IMR-90 (cell line): ENCODE results near the gene MAML2. TPM values are rescaled to one million over a fixed set of nuclear protein-coding genes. Genes with fewer than 3 reads are reported as not detected.

Experiments
- ATAC-seq: fragments of 200-7000 bp; cut with Tn5 transposase; 2 replicates; pipeline ENCODE4 v1.9.1; 2020; ENCODE audit warnings: low read depth, mild to moderate bottlenecking, moderate library complexity
- BruUV-seq: library from RNA; stranded (reverse); fragments of 400-500 nt; replicated peaks from 2 replicates; lab custom pipeline; 2021; lab: Mats Ljungman, UMichigan
- CTCF ChIA-PET: fragments of 300-600 bp; formaldehyde crosslinking; extraction: SDS; loops from one replicate; lab custom pipeline; 2021; ENCODE audit warnings: antibody characterized with exemption; lab: Yijun Ruan, JAX
- POLR2A ChIA-PET: fragments of 300-600 bp; sonication (Branson Sonifier 250); formaldehyde crosslinking; loops from one replicate; lab custom pipeline; 2022; ENCODE audit warnings: antibody characterized with exemption; ENCODE audit not compliant: unreplicated experiment; lab: Charles Lee
- DNase-seq: peaks from one replicate; pipeline ENCODE4 v3.0.0; 2013
- H2AFZ ChIP-seq: replicated peaks from 2 replicates; pipeline ENCODE3; 2013; ENCODE audit warnings: low read length, mild to moderate bottlenecking; ENCODE audit not compliant: poor library complexity
- H2AK5ac ChIP-seq: 2 replicates; pipeline ENCODE4 v1.6.1; 2013; ENCODE audit warnings: low read depth, low read length, inconsistent platforms
- H2AK9ac ChIP-seq: replicated peaks from 2 replicates; pipeline ENCODE3; 2013; ENCODE audit warnings: mild to moderate bottlenecking, low read depth, low read length, moderate library complexity; ENCODE audit not compliant: poor library complexity
- H2BK120ac ChIP-seq: 2 replicates; pipeline ENCODE4 v1.6.1; 2013; ENCODE audit warnings: low read depth, low read length, inconsistent platforms
- H2BK15ac ChIP-seq: 3 replicates; pipeline ENCODE4 v1.6.1; 2013; ENCODE audit warnings: low read depth, low read length, inconsistent platforms
- H2BK20ac ChIP-seq: 2 replicates; pipeline ENCODE4 v1.6.1; 2013; ENCODE audit warnings: low read depth, mild to moderate bottlenecking, inconsistent platforms, low read length, moderate library complexity
- H2BK5ac ChIP-seq: 2 replicates; pipeline ENCODE4 v1.6.1; 2013; ENCODE audit warnings: mild to moderate bottlenecking, low read depth, low read length, inconsistent platforms; ENCODE audit not compliant: poor library complexity, severe bottlenecking
- H3K14ac ChIP-seq: replicated peaks from 2 replicates; pipeline ENCODE4 v1.6.1; 2013; ENCODE audit warnings: low read depth, low read length, inconsistent platforms
- H3K18ac ChIP-seq: 2 replicates; pipeline ENCODE4 v1.6.1; 2013; ENCODE audit warnings: low read depth, low read length, control low read depth
- H3K23ac ChIP-seq: 2 replicates; pipeline ENCODE4 v1.6.1; 2013; ENCODE audit warnings: low read depth, low read length, inconsistent platforms
- H3K27ac ChIP-seq: 2 replicates; pipeline ENCODE4 v1.5.1; 2013; ENCODE audit warnings: mild to moderate bottlenecking, control low read depth, low read length; ENCODE audit not compliant: insufficient read depth
- H3K27me3 ChIP-seq: 2 replicates; pipeline ENCODE4 v1.6.1; 2013; ENCODE audit warnings: low read length; ENCODE audit not compliant: control insufficient read depth, insufficient read depth
- H3K36me3 ChIP-seq: 2 replicates; pipeline ENCODE4 v1.6.1; 2013; ENCODE audit warnings: low read length, mixed read lengths; ENCODE audit not compliant: control insufficient read depth, insufficient read depth
- H3K4ac ChIP-seq: 2 replicates; pipeline ENCODE4 v1.6.1; 2013; ENCODE audit warnings: low read depth, low read length, inconsistent platforms
- H3K4me1 ChIP-seq: 2 replicates; pipeline ENCODE4 v1.6.1; 2013; ENCODE audit warnings: low read length, mixed read lengths; ENCODE audit not compliant: control insufficient read depth, insufficient read depth
- H3K4me2 ChIP-seq: 2 replicates; pipeline ENCODE4 v1.6.1; 2013; ENCODE audit warnings: low read depth, mild to moderate bottlenecking, control low read depth, low read length, moderate library complexity
- H3K4me3 ChIP-seq: 2 replicates; pipeline ENCODE4 v1.5.1; 2013; ENCODE audit warnings: low read depth, mild to moderate bottlenecking, control low read depth, low read length, moderate library complexity; ENCODE audit not compliant: insufficient read depth
- H3K56ac ChIP-seq: 2 replicates; pipeline ENCODE4 v1.6.1; 2013; ENCODE audit warnings: low read length, inconsistent platforms; ENCODE audit not compliant: insufficient read depth; ENCODE audit errors: extremely low read depth
- H3K79me1 ChIP-seq, 2 experiments: 2 replicates each; pipeline ENCODE4 v1.6.1; 2013; ENCODE audit warnings: low read length in 2 of 2, inconsistent platforms in 1 of 2, low read depth in 1 of 2
- H3K9ac ChIP-seq: 2 replicates; pipeline ENCODE4 v1.6.1; 2013; ENCODE audit warnings: low read depth, low read length, control low read depth
- H3K9me1 ChIP-seq: 2 replicates; pipeline ENCODE4 v1.6.1; 2013; ENCODE audit warnings: low read length, inconsistent platforms; ENCODE audit not compliant: insufficient read depth
- H3K9me3 ChIP-seq: 2 replicates; pipeline ENCODE4 v1.6.1; 2013; ENCODE audit warnings: low read length; ENCODE audit not compliant: control insufficient read depth, insufficient read depth
- H4K20me1 ChIP-seq: 2 replicates; pipeline ENCODE4 v1.6.1; 2013; ENCODE audit warnings: low read length, inconsistent platforms; ENCODE audit not compliant: insufficient read depth
- H4K5ac ChIP-seq: 2 replicates; pipeline ENCODE4 v1.6.1; 2013; ENCODE audit warnings: mild to moderate bottlenecking, low read depth, low read length, control low read depth
- H4K8ac ChIP-seq, 2 experiments: 2 replicates each; pipeline ENCODE4 v1.6.1; 2013; ENCODE audit warnings: low read depth in 2 of 2, low read length in 2 of 2, control low read depth in 1 of 2, inconsistent platforms in 1 of 2
- H4K91ac ChIP-seq: 2 replicates; pipeline ENCODE4 v1.6.1; 2013; ENCODE audit warnings: low read depth, low read length, inconsistent platforms; ENCODE audit not compliant: insufficient read depth
- BHLHE40 ChIP-seq: fragments of 150-350 bp; IDR thresholded peaks from 2 replicates; pipeline ENCODE4 v1.6.1; 2016; ENCODE audit warnings: mild to moderate bottlenecking, low read depth, low read length
- CEBPB ChIP-seq: IDR thresholded peaks from 2 replicates; pipeline ENCODE4 v1.6.1; 2012; ENCODE audit warnings: low read depth, low read length, improper control_type of control experiment
- CHD1 ChIP-seq: IDR thresholded peaks from 2 replicates; pipeline ENCODE4 v1.6.1; 2012; ENCODE audit warnings: low read depth, low read length, improper control_type of control experiment
- FOS ChIP-seq: fragments of 150-350 bp; IDR thresholded peaks from 2 replicates; pipeline ENCODE4 v1.6.1; 2016; ENCODE audit warnings: low read depth, low read length
- MAFK ChIP-seq: IDR thresholded peaks from 2 replicates; pipeline ENCODE4 v1.6.1; 2012; ENCODE audit warnings: low read depth, low read length, improper control_type of control experiment
- MAZ ChIP-seq: IDR thresholded peaks from 2 replicates; pipeline ENCODE4 v1.6.1; 2012; ENCODE audit warnings: low read depth, mild to moderate bottlenecking, low read length, improper control_type of control experiment, moderate library complexity, borderline replicate concordance
- MXI1 ChIP-seq: IDR thresholded peaks from 2 replicates; pipeline ENCODE4 v1.6.1; 2012; ENCODE audit warnings: low read depth, mild to moderate bottlenecking, low read length, moderate library complexity, borderline replicate concordance
- NFE2L2 ChIP-seq: fragments of 150-350 bp; IDR thresholded peaks from 2 replicates; pipeline ENCODE4 v1.6.1; 2016; ENCODE audit warnings: low read depth, mild to moderate bottlenecking, low read length
- POLR2A ChIP-seq: IDR thresholded peaks from 2 replicates; pipeline ENCODE4 v1.6.1; 2012; ENCODE audit warnings: mild to moderate bottlenecking, low read depth, low read length
- RAD21 ChIP-seq: IDR thresholded peaks from 2 replicates; pipeline ENCODE4 v1.6.1; 2012; ENCODE audit warnings: low read length, improper control_type of control experiment
- RCOR1 ChIP-seq: IDR thresholded peaks from 2 replicates; pipeline ENCODE4 v1.6.1; 2012; ENCODE audit warnings: mild to moderate bottlenecking, low read length, improper control_type of control experiment; ENCODE audit not compliant: insufficient replicate concordance
- RFX5 ChIP-seq: IDR thresholded peaks from 2 replicates; pipeline ENCODE4 v1.8.0; 2012; ENCODE audit warnings: low read depth, mild to moderate bottlenecking, low read length, moderate library complexity
- SMC3 ChIP-seq: fragments of 150-350 bp; IDR thresholded peaks from 2 replicates; pipeline ENCODE4 v1.6.1; 2016; ENCODE audit warnings: low read depth, mild to moderate bottlenecking, antibody characterized with exemption, low read length, moderate library complexity
- WGBS, 2 experiments: methylation state at CpG; one replicate each; pipeline versions ENCODE4 v1.1.5 to v1.1.7; 2013; ENCODE audit warnings: missing lambda C conversion rate in 2 of 2; ENCODE audit not compliant: insufficient read length in 1 of 2; ENCODE audit errors: extremely low coverage in 2 of 2; 5-methylcytosine and 5-hydroxymethylcytosine counted together
- dilution Hi-C: fragments of 300-500 bp; cut with HindIII; formaldehyde crosslinking; loops from one replicate; pipeline ENCODE4 v1.14.3; 2018; ENCODE audit warnings: low sequenced_read_pairs; ENCODE audit not compliant: unreplicated experiment
- in situ Hi-C: fragments of 300-500 bp; cut with MboI; formaldehyde crosslinking; loops from 3 replicates; pipeline ENCODE4 v1.14.3; 2019; ENCODE audit warnings: low sequenced_read_pairs, inconsistent platforms, mixed read lengths
- intact Hi-C: fragments of 100-400 bp; cut with micrococcal nuclease; formaldehyde crosslinking; loops from 2 replicates; pipeline ENCODE4 v1.10.0; 2022
- polyA plus RNA-seq, 3 experiments: library from polyadenylated mRNA; depleted of rRNA; stranded (reverse); fragments of >200 nt; gene quantifications; 2 replicates each; pipeline ENCODE4 v1.2.3, GENCODE V29; 2012; ENCODE audit warnings: low replicate concordance in 1 of 3
- total RNA-seq: library from RNA; depleted of rRNA; stranded (reverse); fragments of >200 nt; gene quantifications from 2 replicates; pipeline ENCODE4 v1.2.3, GENCODE V29; 2012
- TF ChIP-seq, protein P1 (sequence below): conservative IDR thresholded peaks from 2 replicates; pipeline ENCODE4 v1.5.1; 2012; ENCODE audit warnings: mild to moderate bottlenecking, low read depth, low read length, improper control_type of control experiment
- TF ChIP-seq, protein P2 (sequence below): fragments of 150-350 bp; IDR thresholded peaks from 2 replicates; pipeline ENCODE4 v1.6.1; 2016; ENCODE audit warnings: low read depth, mild to moderate bottlenecking, low read length, moderate library complexity, borderline replicate concordance
- TF ChIP-seq, protein P3 (sequence below): fragments of 150-350 bp; IDR thresholded peaks from 2 replicates; pipeline ENCODE4 v1.6.1; 2017; ENCODE audit warnings: mild to moderate bottlenecking, antibody characterized with exemption, low read length, low read depth

The MAML2 gene
- total and polyA plus RNA-seq, 2 of the 4 experiments (the other 2 are of a cell fraction) = 15.0 to 19.5 TPM

GRCh38 chr11:96276836-96277235 lies 66.2 kb downstream of the MAML2 start:
- H3K23ac ChIP-seq = no peak overlapping the region
- no peak overlapping the region for H2BK5ac ChIP-seq
- H3K14ac ChIP-seq = no peak overlapping the region
- no CpG with 5 or more reads among the region's 5 CpGs for WGBS, 2 experiments
- H3K9me3 ChIP-seq = no peaks in the 10 kb centered on the region
- H2AK9ac ChIP-seq = no peak overlapping the region
- H3K4me1 ChIP-seq = peaks cover 17% of the 10 kb centered on the region
- no peak overlapping the region for H3K18ac ChIP-seq
- no peak for DNase-seq
- POLR2A ChIA-PET = interaction anchor here (0.6 kb wide), 2 partner anchors 62 to 187 kb away, joined by 6 read pairs; no protein-coding TSS in a partner anchor
- no peak overlapping the region for H3K56ac ChIP-seq
- H3K4me3 ChIP-seq = no peak overlapping the region
- H3K4ac ChIP-seq = no peak overlapping the region
- H4K8ac ChIP-seq = no peak overlapping the region
- H3K27me3 ChIP-seq = no peaks in the 10 kb centered on the region
- H3K27ac ChIP-seq = no peak overlapping the region
- no peak overlapping the region for H4K5ac ChIP-seq
- in situ Hi-C loops = no loop called here
- H2BK120ac ChIP-seq = no peak overlapping the region
- H2BK20ac ChIP-seq = no peak overlapping the region
- H4K91ac ChIP-seq = no peak overlapping the region
- intact Hi-C loops = no loop called here
- TF ChIP-seq FOS = no peak
- TF ChIP-seq, protein P1, sequence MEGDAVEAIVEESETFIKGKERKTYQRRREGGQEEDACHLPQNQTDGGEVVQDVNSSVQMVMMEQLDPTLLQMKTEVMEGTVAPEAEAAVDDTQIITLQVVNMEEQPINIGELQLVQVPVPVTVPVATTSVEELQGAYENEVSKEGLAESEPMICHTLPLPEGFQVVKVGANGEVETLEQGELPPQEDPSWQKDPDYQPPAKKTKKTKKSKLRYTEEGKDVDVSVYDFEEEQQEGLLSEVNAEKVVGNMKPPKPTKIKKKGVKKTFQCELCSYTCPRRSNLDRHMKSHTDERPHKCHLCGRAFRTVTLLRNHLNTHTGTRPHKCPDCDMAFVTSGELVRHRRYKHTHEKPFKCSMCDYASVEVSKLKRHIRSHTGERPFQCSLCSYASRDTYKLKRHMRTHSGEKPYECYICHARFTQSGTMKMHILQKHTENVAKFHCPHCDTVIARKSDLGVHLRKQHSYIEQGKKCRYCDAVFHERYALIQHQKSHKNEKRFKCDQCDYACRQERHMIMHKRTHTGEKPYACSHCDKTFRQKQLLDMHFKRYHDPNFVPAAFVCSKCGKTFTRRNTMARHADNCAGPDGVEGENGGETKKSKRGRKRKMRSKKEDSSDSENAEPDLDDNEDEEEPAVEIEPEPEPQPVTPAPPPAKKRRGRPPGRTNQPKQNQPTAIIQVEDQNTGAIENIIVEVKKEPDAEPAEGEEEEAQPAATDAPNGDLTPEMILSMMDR = no peak
- no peak for TF ChIP-seq CEBPB
- TF ChIP-seq RAD21 = no peak
- no peak for TF ChIP-seq RFX5
- no peak for TF ChIP-seq NFE2L2
- TF ChIP-seq MAFK = no peak
- TF ChIP-seq, protein P2, sequence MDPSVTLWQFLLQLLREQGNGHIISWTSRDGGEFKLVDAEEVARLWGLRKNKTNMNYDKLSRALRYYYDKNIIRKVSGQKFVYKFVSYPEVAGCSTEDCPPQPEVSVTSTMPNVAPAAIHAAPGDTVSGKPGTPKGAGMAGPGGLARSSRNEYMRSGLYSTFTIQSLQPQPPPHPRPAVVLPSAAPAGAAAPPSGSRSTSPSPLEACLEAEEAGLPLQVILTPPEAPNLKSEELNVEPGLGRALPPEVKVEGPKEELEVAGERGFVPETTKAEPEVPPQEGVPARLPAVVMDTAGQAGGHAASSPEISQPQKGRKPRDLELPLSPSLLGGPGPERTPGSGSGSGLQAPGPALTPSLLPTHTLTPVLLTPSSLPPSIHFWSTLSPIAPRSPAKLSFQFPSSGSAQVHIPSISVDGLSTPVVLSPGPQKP = no peak
- no peak for TF ChIP-seq CHD1
- no peak for TF ChIP-seq RCOR1
- TF ChIP-seq MAZ = no peak
- no peak for TF ChIP-seq SMC3
- TF ChIP-seq POLR2A = no peak
- TF ChIP-seq, protein P3, sequence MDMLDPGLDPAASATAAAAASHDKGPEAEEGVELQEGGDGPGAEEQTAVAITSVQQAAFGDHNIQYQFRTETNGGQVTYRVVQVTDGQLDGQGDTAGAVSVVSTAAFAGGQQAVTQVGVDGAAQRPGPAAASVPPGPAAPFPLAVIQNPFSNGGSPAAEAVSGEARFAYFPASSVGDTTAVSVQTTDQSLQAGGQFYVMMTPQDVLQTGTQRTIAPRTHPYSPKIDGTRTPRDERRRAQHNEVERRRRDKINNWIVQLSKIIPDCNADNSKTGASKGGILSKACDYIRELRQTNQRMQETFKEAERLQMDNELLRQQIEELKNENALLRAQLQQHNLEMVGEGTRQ = no peak
- no peak for TF ChIP-seq MXI1
- TF ChIP-seq BHLHE40 = no peak
- H3K4me2 ChIP-seq = no peak overlapping the region
- BruUV-seq = no TSS peak
- H3K79me1 ChIP-seq = peaks cover 11 to 64% of the 10 kb centered on the region in 2 experiments
- H3K36me3 ChIP-seq = no peaks in the 10 kb centered on the region
- CTCF ChIA-PET = interaction anchor here (0.6 kb wide), 1 partner anchor 1731 kb away, joined by 3 read pairs; no protein-coding TSS in a partner anchor
- no peak overlapping the region for H2BK15ac ChIP-seq
- no peak overlapping the region for H2AK5ac ChIP-seq
- peaks cover 8% of the 10 kb centered on the region for H4K20me1 ChIP-seq
- no peak for ATAC-seq
- dilution Hi-C loops = no loop called here
- peaks cover 15% of the 10 kb centered on the region for H3K9me1 ChIP-seq
- no peak overlapping the region for H3K9ac ChIP-seq
- no peak overlapping the region for H2AFZ ChIP-seq
